H9 (cell line): ENCODE measurements around the gene IMMP1L. TPM values are rescaled to one million over a fixed set of nuclear protein-coding genes. Genes with fewer than 3 reads are reported as not detected.

ENCODE experiments used
- DNase-seq: peaks from one replicate; pipeline ENCODE4 v3.0.0-alpha.2; 2017
- H2AFZ ChIP-seq: one replicate; pipeline ENCODE4 v1.6.1; 2013; ENCODE audit warnings: mild to moderate bottlenecking, low read length, control low read depth, moderate library complexity
- H2AK5ac ChIP-seq: 2 replicates; pipeline ENCODE4 v1.6.1; 2013; ENCODE audit warnings: low read length, control low read depth, mixed read lengths; ENCODE audit not compliant: insufficient read length
- H2BK120ac ChIP-seq: one replicate; pipeline ENCODE4 v1.6.1; 2013; ENCODE audit warnings: low read depth, mild to moderate bottlenecking, low read length, control low read depth, inconsistent platforms; ENCODE audit not compliant: poor library complexity, severe bottlenecking
- H2BK12ac ChIP-seq: 2 replicates; pipeline ENCODE4 v1.6.1; 2013; ENCODE audit warnings: low read length, control low read depth, mixed read lengths, low read depth; ENCODE audit not compliant: insufficient read length
- H2BK15ac ChIP-seq: 2 replicates; pipeline ENCODE4 v1.6.1; 2013; ENCODE audit warnings: low read depth, low read length, control low read depth
- H2BK20ac ChIP-seq: one replicate; pipeline ENCODE4 v1.6.1; 2013; ENCODE audit warnings: low read depth, mild to moderate bottlenecking, low read length, control low read depth, inconsistent platforms; ENCODE audit not compliant: poor library complexity, severe bottlenecking
- H2BK5ac ChIP-seq: 2 replicates; pipeline ENCODE4 v1.6.1; 2013; ENCODE audit warnings: low read length, control low read depth, mixed read lengths; ENCODE audit not compliant: insufficient read length
- H3K14ac ChIP-seq: 2 replicates; pipeline ENCODE4 v1.6.1; 2013; ENCODE audit warnings: low read length, control low read depth; ENCODE audit not compliant: insufficient read depth
- H3K18ac ChIP-seq: 2 replicates; pipeline ENCODE4 v1.6.1; 2013; ENCODE audit warnings: low read depth, mild to moderate bottlenecking, mixed read lengths, low read length, control low read depth; ENCODE audit not compliant: insufficient read length
- H3K23ac ChIP-seq: 2 replicates; pipeline ENCODE4 v1.6.1; 2013; ENCODE audit warnings: low read length, control low read depth, mixed read lengths, low read depth; ENCODE audit not compliant: insufficient read length
- H3K23me2 ChIP-seq: 2 replicates; pipeline ENCODE4 v1.6.1; 2013; ENCODE audit warnings: low read depth, mild to moderate bottlenecking, mixed read lengths, low read length, control low read depth; ENCODE audit not compliant: insufficient read length, poor library complexity, severe bottlenecking
- H3K27ac ChIP-seq: 2 replicates; pipeline ENCODE4 v1.5.1; 2013; ENCODE audit warnings: low read length, control low read depth, mixed read lengths, low read depth; ENCODE audit not compliant: insufficient read length
- H3K27me3 ChIP-seq: 2 replicates; pipeline ENCODE4 v1.6.1; 2013; ENCODE audit warnings: low read length, control low read depth, inconsistent platforms; ENCODE audit not compliant: insufficient read depth
- H3K4ac ChIP-seq: 2 replicates; pipeline ENCODE4 v1.6.1; 2013; ENCODE audit warnings: low read depth, mild to moderate bottlenecking, control low read depth, inconsistent platforms, low read length, moderate library complexity
- H3K4me1 ChIP-seq: 2 replicates; pipeline ENCODE4 v1.6.1; 2013; ENCODE audit warnings: low read length, control low read depth, inconsistent platforms; ENCODE audit not compliant: insufficient read depth
- H3K4me2 ChIP-seq: 2 replicates; pipeline ENCODE4 v1.6.1; 2013; ENCODE audit warnings: low read length, control low read depth, mixed read lengths; ENCODE audit not compliant: insufficient read length, insufficient read depth
- H3K56ac ChIP-seq: 2 replicates; pipeline ENCODE4 v1.6.1; 2013; ENCODE audit warnings: low read depth, mild to moderate bottlenecking, mixed read lengths, low read length, control low read depth; ENCODE audit not compliant: insufficient read length
- H3K79me1 ChIP-seq: 2 replicates; pipeline ENCODE4 v1.6.1; 2013; ENCODE audit warnings: low read depth, mild to moderate bottlenecking, moderate library complexity, low read length, control low read depth, inconsistent platforms; ENCODE audit not compliant: insufficient read depth, poor library complexity, severe bottlenecking
- H3K79me2 ChIP-seq: 2 replicates; pipeline ENCODE4 v1.6.1; 2013; ENCODE audit warnings: low read length, control low read depth, inconsistent platforms; ENCODE audit not compliant: insufficient read depth
- H3K9ac ChIP-seq: 2 replicates; pipeline ENCODE4 v1.6.1; 2013; ENCODE audit warnings: low read length, control low read depth, mixed read lengths; ENCODE audit not compliant: insufficient read length; ENCODE audit errors: extremely low read depth
- H3K9me3 ChIP-seq: one replicate; pipeline ENCODE4 v1.6.1; 2013; ENCODE audit warnings: low read depth, low read length, inconsistent platforms; ENCODE audit not compliant: control insufficient read depth
- H3T11ph ChIP-seq: one replicate; pipeline ENCODE4 v1.6.1; 2013; ENCODE audit warnings: mild to moderate bottlenecking, low read length, control low read depth, inconsistent platforms
- H4K20me1 ChIP-seq: one replicate; pipeline ENCODE4 v1.6.1; 2013; ENCODE audit not compliant: control insufficient read depth, insufficient read length, insufficient read depth
- H4K5ac ChIP-seq: 2 replicates; pipeline ENCODE4 v1.6.1; 2013; ENCODE audit warnings: low read depth, mild to moderate bottlenecking, mixed read lengths, low read length, control low read depth; ENCODE audit not compliant: insufficient read length
- H4K8ac ChIP-seq: replicated peaks from 2 replicates; pipeline ENCODE4 v1.6.1; 2013; ENCODE audit warnings: low read length, control low read depth, mixed read lengths, low read depth; ENCODE audit not compliant: insufficient read length
- H4K91ac ChIP-seq: 2 replicates; pipeline ENCODE4 v1.6.1; 2013; ENCODE audit warnings: low read depth, mild to moderate bottlenecking, moderate library complexity, mixed read lengths, low read length, control low read depth; ENCODE audit not compliant: insufficient read length
- H3K27ac Mint-ChIP-seq, 3 experiments: 2 replicates in 2 of 3; 3 replicates in 1 of 3; pipeline ENCODE4 v1.8.0; 2020 to 2021; ENCODE audit warnings: mixed read lengths in 3 of 3, mild to moderate bottlenecking in 1 of 3, moderate library complexity in 1 of 3
- H3K27me3 Mint-ChIP-seq: 2 replicates; pipeline ENCODE4 v1.8.0; 2021; ENCODE audit warnings: low read depth, mild to moderate bottlenecking, moderate library complexity, mixed read lengths
- H3K36me3 Mint-ChIP-seq, 3 experiments: 2 replicates in 2 of 3; 3 replicates in 1 of 3; pipeline ENCODE4 v1.8.0; 2020 to 2021; ENCODE audit warnings: low read depth in 3 of 3, mixed read lengths in 3 of 3; ENCODE audit not compliant: insufficient read depth in 1 of 3
- H3K4me1 Mint-ChIP-seq, 2 experiments: 2 replicates each; pipeline ENCODE4 v1.8.0; 2020; ENCODE audit warnings: mixed read lengths in 2 of 2
- H3K4me3 Mint-ChIP-seq, 2 experiments: 2 replicates in 1 of 2; 3 replicates in 1 of 2; pipeline ENCODE4 v1.8.0; 2020 to 2021; ENCODE audit warnings: mild to moderate bottlenecking in 2 of 2, mixed read lengths in 2 of 2, moderate library complexity in 1 of 2
- H3K9me3 Mint-ChIP-seq, 2 experiments: 2 replicates in 1 of 2; 3 replicates in 1 of 2; pipeline ENCODE4 v1.8.0; 2020; ENCODE audit warnings: mild to moderate bottlenecking in 2 of 2, mixed read lengths in 2 of 2, moderate library complexity in 1 of 2
- CTCF ChIP-seq: fragments of 200-600 bp; sonication (generic); conservative IDR thresholded peaks from 3 replicates; pipeline ENCODE4 v1.8.0; 2021; ENCODE audit warnings: antibody characterized with exemption, mild to moderate bottlenecking
- whole genome bisulfite sequencing: extraction: QIAGEN DNeasy Blood & Tissue Kit; methylation state at CpG from one replicate; pipeline ENCODE4 v1.1.7; 2013; ENCODE audit warnings: missing lambda C conversion rate, low lambda C conversion rate, mixed read lengths; ENCODE audit not compliant: insufficient read length; ENCODE audit errors: extremely low coverage; 5-methylcytosine and 5-hydroxymethylcytosine counted together
- total RNA-seq: library from RNA; stranded (reverse); gene quantifications from 2 replicates; pipeline ENCODE4 v1.2.1, GENCODE V29; 2021

IMMP1L gene
- total RNA-seq, 1 experiment from 2014 or later: 27.0 TPM

- no peak overlapping the region for H2AFZ ChIP-seq
- no peak overlapping the region for H2AK5ac ChIP-seq
- H3K9me3 Mint-ChIP-seq: no peaks in the 10 kb centered on the region
- no peaks in the 10 kb centered on the region for H3K4me1 ChIP-seq
- peaks cover 6% of the 10 kb centered on the region; the same call in 1 of the 2 replicates for H3K79me2 ChIP-seq
- H3K27ac ChIP-seq: no peak overlapping the region
- H2BK5ac ChIP-seq: no peak overlapping the region
- H3K36me3 Mint-ChIP-seq: peaks cover 0 to 3% (median 3%) of the 10 kb centered on the region in 3 experiments; a peak in 1 of 7 replicates
- no peak overlapping the region for H3K9ac ChIP-seq
- H2BK12ac ChIP-seq: no peak overlapping the region
- no peak for TF ChIP-seq CTCF
- no peaks in the 10 kb centered on the region for H3K27me3 ChIP-seq
- H3K14ac ChIP-seq: no peak overlapping the region
- no peak overlapping the region for H3T11ph ChIP-seq
- no peak overlapping the region for H3K23ac ChIP-seq
- no peaks in the 10 kb centered on the region for H3K79me1 ChIP-seq
- H3K56ac ChIP-seq: no peak overlapping the region
- no peak overlapping the region for H2BK20ac ChIP-seq
- no peak overlapping the region for H2BK15ac ChIP-seq
- H4K20me1 ChIP-seq: no peaks in the 10 kb centered on the region
- H3K9me3 ChIP-seq: no peaks in the 10 kb centered on the region
- no peaks in the 10 kb centered on the region for H3K27me3 Mint-ChIP-seq
- WGBS: 100% methylated on average over 1 of the region's 6 CpGs
- H3K4ac ChIP-seq: no peak overlapping the region
- no peak overlapping the region for H4K8ac ChIP-seq
- no peak overlapping the region for H3K4me2 ChIP-seq
- H4K91ac ChIP-seq: no peak overlapping the region
- H3K4me1 Mint-ChIP-seq: peaks cover 22 to 24% of the 10 kb centered on the region in 2 experiments
- H3K27ac Mint-ChIP-seq: no peak overlapping the region
- no peak for DNase-seq
- H2BK120ac ChIP-seq: no peak overlapping the region
- H3K18ac ChIP-seq: no peak overlapping the region
- no peak overlapping the region for H4K5ac ChIP-seq
- H3K4me3 Mint-ChIP-seq: no peak overlapping the region
- peaks cover 4% of the 10 kb centered on the region for H3K23me2 ChIP-seq
Observed at GRCh38 chr11:31512117-31512516, 2.7 kb upstream of the IMMP1L start.
